SK-N-SH (cell line): Measurements from ENCODE around the gene PSMD6. TPM values are rescaled to one million over a fixed set of nuclear protein-coding genes. Genes with fewer than 3 reads are reported as not detected.

Experiments used
- CTCF ChIA-PET: fragments of 300-600, 350-600 bp; formaldehyde crosslinking; extraction: SDS; loops from one replicate; lab custom pipeline; 2021; lab: Yijun Ruan, JAX
- POLR2A ChIA-PET: fragments of 350-600 bp; sonication (Branson Sonifier 250); formaldehyde crosslinking; extraction: SDS; loops from one replicate; lab custom pipeline; 2020; ENCODE audit warnings: antibody characterized with exemption, inconsistent platforms; lab: Yijun Ruan, JAX
- DNase-seq: peaks from one replicate; pipeline ENCODE4 v3.0.0; 2012
- H2AFZ ChIP-seq: fragments of 200-600 bp; sonication (generic); 2 replicates; pipeline ENCODE4 v1.8.1; 2016; ENCODE audit warnings: antibody characterized with exemption, mild to moderate bottlenecking, low read depth
- H3F3A ChIP-seq: fragments of 200-600 bp; sonication (generic); replicated peaks from 2 replicates; pipeline ENCODE3; 2016; ENCODE audit warnings: antibody characterized with exemption, mild to moderate bottlenecking; ENCODE audit not compliant: insufficient read depth
- H3K27ac ChIP-seq, 2 experiments: fragments of 200-500 bp in 1 of 2; fragments of 200-600 bp in 1 of 2; sonication (Bioruptor generic) in 1 of 2; sonication (generic), shearing (Covaris generic) in 1 of 2; 2 replicates each; pipeline versions ENCODE4 v1.5.1 to v1.6.1; 2014 to 2016; ENCODE audit warnings: low read depth in 2 of 2, inconsistent platforms in 1 of 2, low read length in 1 of 2, mild to moderate bottlenecking in 1 of 2, mixed read lengths in 1 of 2
- H3K27me3 ChIP-seq: fragments of 200-600 bp; sonication (generic), shearing (Covaris generic); 2 replicates; pipeline ENCODE4 v1.6.1; 2016; ENCODE audit warnings: mixed run types; ENCODE audit not compliant: insufficient read depth
- H3K36me3 ChIP-seq, 2 experiments: fragments of 200-500 bp in 1 of 2; fragments of 200-600 bp in 1 of 2; sonication (Bioruptor generic) in 1 of 2; sonication (generic) in 1 of 2; replicated peaks in 1 of 2; 2 replicates each; pipeline versions ENCODE3 to v1.5.1; 2014 to 2016; ENCODE audit warnings: low read length in 1 of 2, mild to moderate bottlenecking in 1 of 2; ENCODE audit not compliant: insufficient read depth in 2 of 2, control insufficient read depth in 1 of 2
- H3K4me1 ChIP-seq, 2 experiments: fragments of 200-500 bp in 1 of 2; fragments of 200-600 bp in 1 of 2; sonication (Bioruptor generic) in 1 of 2; sonication (generic), shearing (Covaris generic) in 1 of 2; 2 replicates each; pipeline versions ENCODE4 v1.5.1 to v1.6.1; 2014 to 2016; ENCODE audit warnings: low read depth in 1 of 2, low read length in 1 of 2, mixed run types in 1 of 2; ENCODE audit not compliant: insufficient read depth in 2 of 2, control insufficient read depth in 1 of 2
- H3K4me2 ChIP-seq: fragments of 200-600 bp; sonication (generic), shearing (Covaris generic); 2 replicates; pipeline ENCODE4 v1.6.1; 2017; ENCODE audit warnings: mixed run types
- H3K4me3 ChIP-seq, 2 experiments: fragments of 200-500 bp in 1 of 2; fragments of 200-600 bp in 1 of 2; sonication (Bioruptor generic) in 1 of 2; sonication (generic), shearing (Covaris generic) in 1 of 2; 2 replicates each; pipeline versions ENCODE4 v1.5.1 to v1.8.1; 2014 to 2016; ENCODE audit warnings: low read depth in 2 of 2, inconsistent platforms in 1 of 2, low read length in 1 of 2, mild to moderate bottlenecking in 1 of 2, mixed read lengths in 1 of 2, moderate library complexity in 1 of 2
- H3K79me2 ChIP-seq: fragments of 200-600 bp; sonication (generic); 2 replicates; pipeline ENCODE4 v1.8.1; 2017; ENCODE audit warnings: mild to moderate bottlenecking; ENCODE audit not compliant: insufficient read depth
- H3K9ac ChIP-seq: fragments of 200-600 bp; sonication (generic); 2 replicates; pipeline ENCODE4 v1.6.1; 2017; ENCODE audit warnings: mixed run types
- H3K9me2 ChIP-seq: fragments of 200-600 bp; sonication (generic); 2 replicates; pipeline ENCODE4 v1.6.1; 2017; ENCODE audit warnings: mixed run types
- H3K9me3 ChIP-seq: fragments of 200-600 bp; sonication (generic); 2 replicates; pipeline ENCODE4 v1.6.1; 2017; ENCODE audit warnings: mixed run types, mild to moderate bottlenecking, moderate library complexity
- H4K20me1 ChIP-seq: fragments of 200-600 bp; sonication (generic); 2 replicates; pipeline ENCODE4 v1.6.1; 2017; ENCODE audit warnings: mild to moderate bottlenecking, mixed run types; ENCODE audit not compliant: insufficient read depth
- FOXM1 ChIP-seq: IDR thresholded peaks from 2 replicates; pipeline ENCODE4 v1.4.0; 2012; ENCODE audit warnings: low read depth, mild to moderate bottlenecking
- GATA2 ChIP-seq: sonication (generic); formaldehyde crosslinking; IDR thresholded peaks from 2 replicates; pipeline ENCODE4 v1.5.0; 2020; ENCODE audit warnings: mild to moderate bottlenecking, missing genetic modification reagents
- JUND ChIP-seq: IDR thresholded peaks from 2 replicates; pipeline ENCODE4 v1.4.0; 2012
- NFIC ChIP-seq: IDR thresholded peaks from 2 replicates; pipeline ENCODE4 v1.4.0; 2012; ENCODE audit warnings: borderline replicate concordance
- RFX5 ChIP-seq: IDR thresholded peaks from 2 replicates; pipeline ENCODE4 v1.6.1; 2012; ENCODE audit warnings: mild to moderate bottlenecking, improper control_type of control experiment, low read length
- TAF1 ChIP-seq: IDR thresholded peaks from 2 replicates; pipeline ENCODE4 v1.6.1; 2012; ENCODE audit warnings: low read depth, mild to moderate bottlenecking, low read length, moderate library complexity, borderline replicate concordance
- WGBS: methylation state at CpG from one replicate; pipeline ENCODE4 v1.1.6; 2017; ENCODE audit warnings: low lambda C conversion rate; 5-methylcytosine and 5-hydroxymethylcytosine counted together
- polyA plus RNA-seq, 3 experiments: library from polyadenylated mRNA; depleted of rRNA; stranded (reverse); fragments of >200 nt; gene quantifications; 2 replicates each; pipeline ENCODE4 v1.2.3, GENCODE V29; 2012
- TF ChIP-seq, protein P1 (sequence below): fragments of 150-350 bp; IDR thresholded peaks from 2 replicates; pipeline ENCODE4 v1.6.1; 2017; ENCODE audit warnings: antibody characterized with exemption, low read length, low read depth, borderline replicate concordance
- TF ChIP-seq, protein P2 (sequence below): IDR thresholded peaks from 2 replicates; pipeline ENCODE4 v1.4.0; 2012; ENCODE audit warnings: low read depth
- TF ChIP-seq, protein P3 (sequence below): fragments of 200-600 bp; sonication (generic); IDR thresholded peaks from 2 replicates; pipeline ENCODE4 v1.6.1; 2017; ENCODE audit warnings: antibody characterized with exemption, mild to moderate bottlenecking, moderate library complexity

The PSMD6 gene
- polyA plus RNA-seq, 1 of the 3 experiments (the other 2 are of a cell fraction) = 90.3 TPM

DNA sequence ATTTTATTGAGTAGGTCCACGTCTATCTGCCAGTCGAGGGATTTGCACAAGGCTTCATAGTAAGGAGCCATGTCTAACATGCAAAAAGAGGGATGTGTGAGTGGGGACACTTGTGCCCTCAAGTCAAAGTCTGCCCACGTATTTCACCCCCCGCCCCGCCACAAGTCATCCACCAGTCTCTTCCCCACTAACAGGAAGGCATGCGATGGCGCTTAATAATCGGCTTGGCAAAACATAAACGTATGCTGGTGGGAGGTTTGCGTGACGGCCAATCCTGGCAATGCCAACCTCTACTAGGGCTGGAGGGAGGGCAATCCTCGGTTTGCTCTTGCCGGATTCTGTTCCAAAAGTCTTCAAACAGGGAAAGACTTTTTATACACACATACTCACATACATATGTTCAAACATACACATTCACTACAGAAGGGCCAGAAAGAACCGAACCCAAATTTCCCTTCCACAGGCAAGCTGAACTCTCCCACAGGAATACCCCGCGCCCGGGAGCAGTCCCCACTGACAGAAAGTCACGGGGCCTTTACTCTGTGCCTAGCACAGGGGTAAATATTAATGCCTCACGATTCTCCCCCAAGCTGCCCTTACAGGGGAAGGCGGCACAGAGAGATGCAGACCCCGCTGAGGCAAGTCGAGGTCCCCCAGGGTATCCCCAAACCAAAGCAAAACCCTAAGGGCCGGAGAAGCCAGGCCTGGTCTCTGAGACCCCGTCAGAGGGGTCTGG lies 675 bp downstream of the PSMD6 start:
- H3K9me2 ChIP-seq = no peaks in the 10 kb centered on the region
- peaks cover 37 to 42% of the 10 kb centered on the region in 2 experiments for H3K36me3 ChIP-seq
- peak overlapping the region; percentile 79; the same call in 1 of the 2 replicates for H2AFZ ChIP-seq
- TF ChIP-seq JUND (no peak), GATA2 (CRISPR knock-in tag) (no peak), FOXM1 (no peak), NFIC (no peak), RFX5 (no peak)
- TF ChIP-seq, protein P1, sequence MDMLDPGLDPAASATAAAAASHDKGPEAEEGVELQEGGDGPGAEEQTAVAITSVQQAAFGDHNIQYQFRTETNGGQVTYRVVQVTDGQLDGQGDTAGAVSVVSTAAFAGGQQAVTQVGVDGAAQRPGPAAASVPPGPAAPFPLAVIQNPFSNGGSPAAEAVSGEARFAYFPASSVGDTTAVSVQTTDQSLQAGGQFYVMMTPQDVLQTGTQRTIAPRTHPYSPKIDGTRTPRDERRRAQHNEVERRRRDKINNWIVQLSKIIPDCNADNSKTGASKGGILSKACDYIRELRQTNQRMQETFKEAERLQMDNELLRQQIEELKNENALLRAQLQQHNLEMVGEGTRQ = no peak
- TF ChIP-seq, protein P2, sequence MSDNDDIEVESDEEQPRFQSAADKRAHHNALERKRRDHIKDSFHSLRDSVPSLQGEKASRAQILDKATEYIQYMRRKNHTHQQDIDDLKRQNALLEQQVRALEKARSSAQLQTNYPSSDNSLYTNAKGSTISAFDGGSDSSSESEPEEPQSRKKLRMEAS = no peak
- H3K9ac ChIP-seq = peak overlapping the region; percentile 96
- H4K20me1 ChIP-seq = peaks cover 20% of the 10 kb centered on the region; the same call in 1 of the 2 replicates
- H3K4me3 ChIP-seq = peak overlapping the region; percentile 99
- H3K4me2 ChIP-seq = peak overlapping the region; percentile 89
- no peaks in the 10 kb centered on the region for H3K9me3 ChIP-seq
- peaks cover 27% of the 10 kb centered on the region for H3F3A ChIP-seq
- CTCF ChIA-PET = interaction anchor here (0.6 to 4.4 kb wide), 37 partner anchors 8 to 679 kb away, joined by 3 to 53 read pairs (median 5); partner anchors contain the start of genes PRICKLE2 and SCAANT1
- DNase-seq = peak; percentile 21
- 10% methylated on average over 20 of the region's 24 CpGs for WGBS
- peaks cover 5 to 19% of the 10 kb centered on the region in 2 experiments; a peak in 2 of 4 replicates for H3K4me1 ChIP-seq
- H3K27me3 ChIP-seq = no peaks in the 10 kb centered on the region
- H3K27ac ChIP-seq = peak overlapping the region; percentile 73 to 84
- POLR2A ChIA-PET = no interaction called here
- peaks cover 47% of the 10 kb centered on the region for H3K79me2 ChIP-seq

DNA sequence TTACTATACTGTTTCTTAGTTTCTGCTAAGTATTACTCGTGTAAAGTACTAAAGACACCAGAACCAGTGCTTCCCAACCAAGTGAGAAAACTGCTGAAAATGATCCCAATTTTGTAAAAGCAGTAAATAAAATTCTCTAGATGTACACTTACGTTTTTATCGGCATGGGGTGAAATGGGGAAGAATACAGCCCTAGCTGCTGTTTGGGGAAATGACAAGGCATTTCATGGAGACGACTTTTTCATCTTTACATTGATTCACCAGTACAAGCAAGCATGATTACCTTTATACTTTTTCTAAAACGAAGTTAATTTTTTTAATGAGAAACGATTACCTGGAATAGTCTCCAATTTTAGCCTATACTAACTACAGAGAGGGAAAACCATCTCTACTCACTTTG lies 1.4 kb downstream of the PSMD6 start:
- Histone ChIP-seq H3K4me3 (peak overlapping the region; percentile 99), H4K20me1 (peaks cover 20% of the 10 kb centered on the region; the same call in 1 of the 2 replicates), H3K9ac (peak overlapping the region; percentile 96), H3K27ac (peak overlapping the region in 1 of 2 experiments; percentile 73; a peak in 1 of 4 replicates), H3K27me3 (no peaks in the 10 kb centered on the region), H3F3A (peaks cover 30% of the 10 kb centered on the region), H3K9me2 (no peaks in the 10 kb centered on the region), H3K4me2 (peak overlapping the region; percentile 89), H3K4me1 (peaks cover 5 to 12% of the 10 kb centered on the region in 2 experiments; a peak in 2 of 4 replicates), H3K36me3 (peaks cover 43 to 48% of the 10 kb centered on the region in 2 experiments), H3K79me2 (peaks cover 51% of the 10 kb centered on the region), H3K9me3 (no peaks in the 10 kb centered on the region), H2AFZ (no peak overlapping the region)
- DNase-seq = no peak
- ChIA-PET POLR2A (no interaction called here), CTCF (interaction anchor here (1.4 to 4.4 kb wide), 5 partner anchors 9 to 463 kb away, joined by 6 to 53 read pairs (median 9); no protein-coding TSS in a partner anchor)
- WGBS = 53% methylated on average over 6 of the region's 6 CpGs
- no peak for TF ChIP-seq TAF1
- TF ChIP-seq, protein P3, sequence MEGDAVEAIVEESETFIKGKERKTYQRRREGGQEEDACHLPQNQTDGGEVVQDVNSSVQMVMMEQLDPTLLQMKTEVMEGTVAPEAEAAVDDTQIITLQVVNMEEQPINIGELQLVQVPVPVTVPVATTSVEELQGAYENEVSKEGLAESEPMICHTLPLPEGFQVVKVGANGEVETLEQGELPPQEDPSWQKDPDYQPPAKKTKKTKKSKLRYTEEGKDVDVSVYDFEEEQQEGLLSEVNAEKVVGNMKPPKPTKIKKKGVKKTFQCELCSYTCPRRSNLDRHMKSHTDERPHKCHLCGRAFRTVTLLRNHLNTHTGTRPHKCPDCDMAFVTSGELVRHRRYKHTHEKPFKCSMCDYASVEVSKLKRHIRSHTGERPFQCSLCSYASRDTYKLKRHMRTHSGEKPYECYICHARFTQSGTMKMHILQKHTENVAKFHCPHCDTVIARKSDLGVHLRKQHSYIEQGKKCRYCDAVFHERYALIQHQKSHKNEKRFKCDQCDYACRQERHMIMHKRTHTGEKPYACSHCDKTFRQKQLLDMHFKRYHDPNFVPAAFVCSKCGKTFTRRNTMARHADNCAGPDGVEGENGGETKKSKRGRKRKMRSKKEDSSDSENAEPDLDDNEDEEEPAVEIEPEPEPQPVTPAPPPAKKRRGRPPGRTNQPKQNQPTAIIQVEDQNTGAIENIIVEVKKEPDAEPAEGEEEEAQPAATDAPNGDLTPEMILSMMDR = peak; percentile 11; the same call in 1 of the 2 replicates
